Stimulated activated CD8-positive, alpha-beta memory T cell treated with anti-CD3 and anti-CD28 coated beads, Interleukin-15, amount 100 ng/mL, for 24 hours (primary cell): Measurements from ENCODE around the gene PLXDC1.

Source experiments
- DNase-seq: peaks from one replicate; pipeline ENCODE4 v3.0.0-alpha.2; 2020; ENCODE audit warnings: low read depth

PLXDC1 gene

DNA sequence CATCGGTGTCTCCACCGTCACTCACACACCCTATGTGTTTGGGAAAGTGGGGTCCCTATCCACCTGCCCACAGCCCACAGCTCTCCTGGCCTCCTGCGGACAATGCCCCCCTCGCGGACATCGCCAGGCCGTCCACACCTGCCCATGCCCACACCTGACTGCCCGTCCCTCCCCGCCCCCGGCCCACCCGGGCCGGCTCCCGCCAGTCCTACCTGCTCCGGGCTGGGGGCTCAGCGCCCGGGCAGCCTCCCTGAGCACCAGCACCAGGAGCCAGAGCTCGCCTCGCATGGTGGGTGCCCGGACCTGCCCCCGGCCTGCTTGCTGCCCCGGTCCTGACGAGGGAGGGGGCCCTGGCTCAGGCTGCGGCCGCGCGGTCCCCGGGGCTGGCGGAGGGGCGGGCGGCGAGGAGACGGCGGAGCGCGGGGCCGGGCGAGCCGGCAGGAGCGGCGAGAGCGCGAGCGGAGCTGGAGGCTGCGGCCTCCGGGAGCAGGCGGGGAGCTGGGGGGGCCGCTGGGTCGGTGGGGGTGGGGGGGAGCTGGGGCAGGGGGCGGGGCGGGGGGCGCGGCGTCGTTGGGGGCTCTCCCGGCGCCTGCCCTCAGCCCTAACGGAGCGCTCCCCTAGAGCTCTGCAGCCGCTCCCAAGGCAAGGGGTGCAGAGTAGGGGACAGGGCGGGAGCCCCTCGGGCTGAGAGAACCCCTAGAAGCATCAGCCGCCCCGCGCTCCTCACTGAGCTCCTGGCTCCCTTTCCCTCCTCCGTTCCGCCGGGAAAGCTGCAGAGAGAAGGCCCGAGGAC lies at the start of gene PLXDC1:
Gene PLXDC1, minus strand, starts transcription at position 488 of the 793 bp plus-strand sequence. Its CDS starts 200 bp downstream, at position 288.
- no peak for DNase-seq

- DNase-seq: no peak
Observed at GRCh38 chr17:39200957-39201510, 49.6 kb upstream of the PLXDC1 start.

- DNase-seq: peak; percentile 64
Observed at GRCh38 chr17:39200070-39200879, 48.8 kb upstream of the PLXDC1 start, which contains the start of gene RPL19. RPL19 (plus strand) TSS chr17:39200283; CDS start chr17:39200345, 62 bp downstream.

DNA sequence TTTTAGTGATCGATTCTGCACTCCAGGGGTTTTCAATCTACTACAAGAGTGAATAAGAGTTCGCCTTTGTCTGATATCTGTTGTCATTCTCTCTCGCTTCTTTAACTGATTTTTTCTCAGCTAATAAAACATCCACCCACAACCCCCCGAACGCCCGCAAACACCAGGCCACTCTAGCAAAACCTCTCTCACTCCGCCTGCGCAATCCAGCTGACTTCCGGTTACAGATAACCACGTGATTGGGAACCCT lies 48.3 kb upstream of the PLXDC1 start:
- DNase-seq: peak; percentile 63

DNA sequence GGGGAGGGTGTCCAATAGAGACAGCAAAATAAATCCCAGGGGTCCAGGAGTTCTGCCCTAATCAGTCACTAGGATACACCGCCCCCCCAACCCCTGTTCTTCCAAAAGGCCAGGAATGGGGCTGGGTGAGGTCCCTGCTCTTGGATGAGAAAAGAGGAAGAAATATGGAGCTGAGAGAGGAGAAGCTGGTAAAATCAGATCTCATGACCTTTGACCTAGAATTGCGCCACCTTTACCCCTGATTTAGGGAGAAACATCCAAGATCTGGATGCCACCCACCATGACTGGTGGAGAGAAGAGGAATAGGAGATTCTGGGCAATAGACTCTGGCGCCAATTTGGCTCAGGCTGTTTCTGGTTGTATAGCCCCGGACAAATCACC lies 46.7 kb upstream of the PLXDC1 start:
- DNase-seq: no peak

GRCh38 chr17:39197380-39198185 lies 46.1 kb upstream of the PLXDC1 start, which contains the start of gene CACNB1:
CACNB1 (minus strand) TSS chr17:39197669; CDS start chr17:39197495, 174 bp downstream.
- peak; percentile 34 for DNase-seq

- no peak for DNase-seq
Observed at GRCh38 chr17:39196808-39197291, 45.4 kb upstream of the PLXDC1 start.

DNA sequence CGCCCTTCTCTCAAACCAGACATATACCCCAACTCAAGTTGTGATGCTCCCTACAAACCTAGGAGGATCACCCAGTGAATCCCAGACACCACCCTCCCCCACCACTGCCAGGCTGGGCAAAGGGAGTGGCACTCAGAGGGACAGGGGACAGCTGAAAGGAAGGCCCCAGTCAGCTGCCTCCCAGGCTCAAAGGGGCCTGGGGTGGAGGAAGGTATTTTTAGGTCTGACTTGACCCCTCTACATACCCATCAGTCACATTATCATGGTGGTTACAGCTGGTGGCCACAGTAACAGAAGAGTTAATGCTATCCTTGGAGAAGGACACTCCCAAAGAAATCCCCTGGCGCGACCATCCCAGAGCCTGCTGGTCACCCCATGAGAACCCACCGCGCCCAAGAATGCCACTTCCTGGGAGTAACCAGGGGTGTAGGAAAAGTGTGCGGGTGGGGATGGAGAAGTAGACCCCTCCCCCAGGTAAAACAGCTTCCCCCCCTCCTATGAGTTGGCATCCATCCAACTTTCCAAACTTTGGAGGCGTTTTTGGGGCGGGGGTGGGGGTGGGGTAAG lies 44.9 kb upstream of the PLXDC1 start:
- no peak for DNase-seq

GRCh38 chr17:39195568-39196160 lies 44.2 kb upstream of the PLXDC1 start:
- no peak for DNase-seq

- DNase-seq: no peak
Observed at GRCh38 chr17:39194985-39195524, 43.6 kb upstream of the PLXDC1 start.

DNA sequence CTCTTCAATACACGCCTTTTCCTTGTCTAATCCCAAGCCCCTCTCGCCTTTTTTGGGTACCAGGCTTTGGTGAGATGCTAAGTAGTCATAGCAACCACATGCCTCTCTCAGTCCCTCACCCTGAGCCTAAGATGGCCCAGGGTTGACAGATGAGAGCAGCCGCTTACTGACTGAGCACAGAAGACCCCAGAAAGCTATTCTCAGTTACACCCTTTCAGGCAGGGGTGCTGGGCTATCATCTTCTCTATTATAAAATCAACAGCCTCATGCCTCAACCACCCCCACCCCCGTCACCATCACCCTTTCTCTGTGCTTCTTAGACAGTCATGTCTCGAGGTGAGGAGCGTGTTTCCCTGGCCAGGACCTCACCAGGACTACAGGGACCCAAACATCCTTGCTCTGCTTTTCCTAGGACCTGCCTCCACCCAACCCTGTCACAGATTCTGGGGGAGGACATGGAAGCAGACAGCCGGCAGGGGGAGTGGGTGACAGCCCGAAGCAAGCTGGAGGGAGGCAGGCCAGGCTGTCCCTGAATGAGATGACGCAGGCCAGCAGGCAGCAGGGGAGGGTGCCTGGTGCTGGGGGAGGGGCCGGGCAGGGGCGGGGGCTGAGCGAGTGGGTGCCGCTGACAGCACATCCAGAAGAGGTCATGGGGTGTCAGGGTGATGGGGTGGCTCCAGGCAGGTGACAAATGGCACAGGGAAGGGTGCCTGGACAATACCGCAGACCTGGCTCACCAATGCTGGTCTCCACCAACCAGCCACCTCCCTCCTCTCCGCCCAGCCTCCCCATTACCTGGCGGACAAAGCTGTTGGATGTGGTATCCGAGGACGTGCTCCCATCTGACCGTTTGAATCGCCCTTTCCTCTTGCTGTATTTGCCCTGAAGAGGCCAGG lies 42.9 kb upstream of the PLXDC1 start:
- DNase-seq: no peak

- DNase-seq: no peak
Observed at GRCh38 chr17:39193346-39193745, 41.9 kb upstream of the PLXDC1 start.

DNA sequence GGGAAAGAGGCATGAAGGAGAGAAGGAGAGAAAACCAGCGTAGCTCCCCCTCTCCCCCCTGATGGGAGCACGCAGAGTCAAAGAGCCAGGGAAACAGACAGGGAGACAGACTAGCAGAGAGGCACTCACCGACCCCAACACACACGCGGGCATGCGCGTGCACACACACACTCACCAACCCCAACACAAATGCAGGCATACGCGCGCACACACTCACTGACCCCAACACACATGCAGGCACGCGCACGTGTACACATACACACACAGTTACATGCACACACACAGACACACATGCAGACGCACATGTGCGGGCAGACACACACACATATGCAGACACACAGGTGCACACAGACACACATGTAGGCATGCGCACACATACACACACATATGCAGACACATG lies 41.5 kb upstream of the PLXDC1 start:
- DNase-seq: no peak

- DNase-seq: no peak
Observed at GRCh38 chr17:39191750-39192510, 40.5 kb upstream of the PLXDC1 start.

DNA sequence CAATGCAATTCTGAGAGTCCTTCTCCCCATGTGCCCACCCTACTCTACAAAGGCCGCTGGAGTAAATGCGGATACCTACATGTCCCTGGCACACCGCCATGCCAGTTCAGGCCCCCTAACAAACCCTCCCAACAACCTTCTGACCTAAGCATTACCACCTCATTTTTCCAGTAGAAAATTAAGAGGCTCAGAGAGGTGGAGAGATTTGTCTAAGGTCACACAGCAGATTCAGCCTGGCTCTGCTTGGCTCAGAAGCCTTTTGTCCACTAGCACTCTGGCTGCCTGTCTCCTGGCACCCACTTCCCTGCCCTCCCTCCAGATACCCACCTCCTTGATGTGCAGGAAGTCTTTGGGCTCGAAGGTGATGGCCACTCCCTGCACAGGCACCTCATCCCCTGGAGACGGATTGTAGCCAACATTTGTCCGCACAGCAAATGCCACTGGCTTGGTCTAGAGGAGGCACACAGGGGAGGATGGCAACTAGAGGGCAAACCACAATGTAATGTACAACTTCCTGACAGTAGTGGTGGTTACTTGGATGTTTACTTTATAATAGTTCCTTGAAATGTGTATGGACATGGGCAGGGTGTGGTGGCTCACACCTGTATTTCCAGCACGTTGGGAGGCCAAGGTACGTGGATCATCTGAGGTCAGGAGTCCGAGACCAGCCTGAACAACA lies 35.9 kb upstream of the PLXDC1 start:
- no peak for DNase-seq

GRCh38 chr17:39186481-39187002 lies 35.1 kb upstream of the PLXDC1 start:
- DNase-seq: no peak

DNA sequence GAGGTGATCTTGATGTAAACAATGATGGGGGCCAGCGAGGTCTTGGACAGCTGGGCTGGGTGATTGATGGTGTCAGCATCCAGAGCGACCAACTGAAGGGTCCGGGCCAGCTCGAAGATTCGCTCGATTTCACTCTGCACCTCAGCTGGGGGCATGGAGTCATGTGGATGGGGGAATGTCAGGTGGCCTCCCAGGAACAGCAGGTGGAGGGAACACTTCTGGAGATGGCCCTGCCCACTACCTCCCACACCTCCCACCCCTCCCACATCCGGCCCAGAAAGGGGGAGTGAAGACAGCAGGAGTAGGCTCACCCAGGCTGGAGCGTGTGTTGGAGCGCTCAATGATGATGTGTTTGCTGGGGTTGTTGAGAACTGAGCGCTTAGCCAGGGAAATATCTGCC lies 32.3 kb upstream of the PLXDC1 start:
- DNase-seq: no peak

DNA sequence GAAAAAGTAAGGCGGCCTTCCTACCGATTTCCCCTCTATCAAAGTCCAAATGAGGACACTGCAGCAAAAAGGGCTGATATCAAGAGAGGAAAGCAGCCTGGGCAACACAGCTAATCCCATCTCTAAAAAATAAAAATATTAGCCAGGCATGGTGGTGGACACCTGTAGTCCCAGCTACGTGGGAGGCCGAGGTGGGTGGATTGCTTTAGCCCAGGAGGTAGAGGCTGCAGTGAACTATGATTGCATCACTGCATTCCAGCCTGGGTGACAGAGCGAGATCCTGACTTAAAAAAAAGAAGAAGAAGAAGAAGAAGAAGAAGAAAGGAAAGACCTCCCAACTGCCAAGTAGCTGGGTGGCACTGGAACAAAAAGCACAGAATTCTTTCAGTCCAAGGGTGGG lies 31.6 kb upstream of the PLXDC1 start:
- no peak for DNase-seq
